Measurements from ENCODE around the gene RGMB. TPM values are rescaled to one million over a fixed set of nuclear protein-coding genes. Genes with fewer than 3 reads are reported as not detected.

The RGMB gene
- total and polyA plus RNA-seq, 2 of the 13 experiments (the other 11 are each of a cell fraction or from before 2014, with no cell fraction given), result 3.0 to 3.8 TPM

DNA sequence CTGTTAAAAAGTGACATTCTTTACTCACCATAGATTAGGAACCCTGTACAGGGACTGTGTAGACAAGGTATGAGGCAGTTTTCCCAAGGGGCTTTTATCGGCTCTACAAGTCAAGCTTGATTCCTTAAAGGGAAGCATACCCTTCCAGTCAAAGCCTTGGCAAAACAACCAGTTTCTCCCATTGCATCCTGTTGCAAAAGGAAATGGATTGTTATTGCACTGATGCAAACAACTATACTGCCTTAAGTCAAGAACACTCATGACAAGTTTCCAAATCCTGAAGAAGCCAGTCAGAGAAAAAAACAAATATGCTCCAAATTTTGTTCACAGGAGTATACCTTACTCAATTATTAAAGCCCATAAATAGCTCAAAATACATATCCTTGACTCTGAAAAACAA, 67.5 kb downstream of the RGMB start (continued):
- TF ChIP-seq ZNF614 (CRISPR knock-in tag; IDR thresholded peaks at IDR 0.05; ENCODE audit: borderline replicate concordance), result no peak
- TF ChIP-seq ZNF543 (CRISPR knock-in tag; IDR thresholded peaks at IDR 0.05), result no peak
- TF ChIP-seq RAD51 (IDR thresholded peaks at IDR 0.05; ENCODE audit: borderline replicate concordance), result no peak

DNA sequence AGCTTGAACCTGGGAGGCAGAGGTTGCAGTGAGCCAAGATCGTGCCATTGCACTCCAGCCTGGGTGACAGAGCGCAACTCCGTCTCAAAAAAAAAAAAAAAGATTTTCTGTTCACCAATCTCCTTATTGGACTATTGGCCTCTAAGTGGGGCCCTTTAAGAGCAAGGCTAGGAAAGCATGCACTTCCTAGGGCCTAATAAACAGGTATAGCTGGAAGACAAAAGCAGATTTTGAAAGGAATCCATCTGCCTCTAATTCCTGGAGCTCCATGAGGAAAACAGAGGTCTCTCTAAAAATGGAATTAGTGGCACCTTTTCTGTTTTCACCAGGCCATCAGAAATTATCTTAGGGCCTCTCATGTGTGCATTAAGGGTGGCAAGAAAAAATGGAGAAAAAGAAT, 70.0 kb downstream of the RGMB start:
- no peak overlapping the region for H2AFZ ChIP-seq (ENCODE audit: low read length)
- TF ChIP-seq ZNF589 (CRISPR knock-in tag; conservative IDR thresholded peaks at IDR 0.05), result no peak
- H3K4me3 ChIP-seq (replicated peaks in 1 of 3; ENCODE audit: insufficient read depth in 1 of 3, low read depth in 2 of 3, low read length in 3 of 3), result no peak overlapping the region
- DNase-seq (ENCODE audit: low spot score) (no peak), FAIRE-seq (no peak), ATAC-seq (no peak)
- H4K20me1 ChIP-seq (ENCODE audit: insufficient read depth, low read length), result no peaks in the 10 kb centered on the region
- intact Hi-C loops (cut with micrococcal nuclease; ENCODE audit: unreplicated experiment), result no loop called here
- H3K9ac ChIP-seq (ENCODE audit: insufficient read depth, low read depth, low read length), result no peak overlapping the region
- H3K27me3 ChIP-seq (ENCODE audit: control insufficient read depth in 1 of 2, insufficient read depth in 2 of 2, low read length in 2 of 2), result no peaks in the 10 kb centered on the region; a peak in 1 of 5 replicates
- ChIA-PET POLR2A (no interaction called here), CTCF (ENCODE audit: low intra/inter-chr PET ratio, low total read pairs) (no interaction called here)
- WGBS (ENCODE audit: low lambda C conversion rate), result 64% methylated on average over 3 of the region's 3 CpGs
- in situ Hi-C loops (cut with HindIII; ENCODE audit: extremely low pct_ligation_motif_present, low pct_unique_long_range_greater_than_20kb), result loop anchor here (25.0 kb wide), 1 partner anchor 1306 kb away; no protein-coding TSS in a partner anchor
- H3K27ac ChIP-seq (ENCODE audit: extremely low read length, insufficient read depth, low read length), result no peak overlapping the region
- no peak overlapping the region for H3K4me2 ChIP-seq (ENCODE audit: low read depth, low read length)
- H3K36me3 ChIP-seq (replicated peaks in 1 of 2; ENCODE audit: control insufficient read depth in 1 of 2, insufficient read depth in 2 of 2, low read length in 2 of 2), result no peaks in the 10 kb centered on the region
- BruUV-seq (replicated peaks), result no TSS peak
- no peaks in the 10 kb centered on the region for H3K79me2 ChIP-seq (ENCODE audit: insufficient read depth, low read length)
- peaks cover 13% of the 10 kb centered on the region for H3K4me1 ChIP-seq (ENCODE audit: insufficient read depth, low read length)
- H3K9me3 ChIP-seq (ENCODE audit: low read length), result peaks cover 28% of the 10 kb centered on the region

DNA sequence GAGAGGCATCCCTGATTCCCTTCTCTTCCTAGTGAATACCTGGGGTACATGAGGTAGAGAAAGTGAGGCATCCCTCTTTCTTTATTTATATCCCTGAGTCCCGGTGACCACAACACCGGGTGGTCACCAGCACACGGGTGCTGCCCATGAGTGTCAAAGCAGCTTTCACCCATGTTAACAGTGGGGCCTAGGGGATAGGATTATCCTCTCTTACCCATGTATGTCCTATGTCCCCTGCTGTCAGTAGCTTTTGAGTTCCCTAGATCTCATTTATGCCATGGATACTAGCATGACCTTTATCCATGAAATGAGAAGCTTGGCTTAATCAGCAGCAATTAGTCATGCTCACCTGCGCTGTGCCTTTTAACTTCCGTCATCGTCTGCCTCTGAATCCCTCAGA, 71.4 kb downstream of the RGMB start:
- DNase-seq (ENCODE audit: low spot score) (no peak), FAIRE-seq (no peak), ATAC-seq (no peak)
- Histone ChIP-seq H3K27me3 (ENCODE audit: control insufficient read depth in 1 of 2, insufficient read depth in 2 of 2, low read length in 2 of 2) (no peaks in the 10 kb centered on the region; a peak in 1 of 5 replicates), H3K36me3 (replicated peaks in 1 of 2; ENCODE audit: control insufficient read depth in 1 of 2, insufficient read depth in 2 of 2, low read length in 2 of 2) (no peaks in the 10 kb centered on the region), H3K9ac (ENCODE audit: insufficient read depth, low read depth, low read length) (no peak overlapping the region), H2AFZ (ENCODE audit: low read length) (no peak overlapping the region), H3K9me3 (ENCODE audit: low read length) (peaks cover 28% of the 10 kb centered on the region), H3K79me2 (ENCODE audit: insufficient read depth, low read length) (no peaks in the 10 kb centered on the region), H3K4me2 (ENCODE audit: low read depth, low read length) (no peak overlapping the region), H3K4me1 (ENCODE audit: insufficient read depth, low read length) (peaks cover 13% of the 10 kb centered on the region), H3K4me3 (replicated peaks in 1 of 3; ENCODE audit: insufficient read depth in 1 of 3, low read depth in 2 of 3, low read length in 3 of 3) (no peak overlapping the region), H3K27ac (ENCODE audit: extremely low read length, insufficient read depth, low read length) (no peak overlapping the region), H4K20me1 (ENCODE audit: insufficient read depth, low read length) (no peaks in the 10 kb centered on the region)
- in situ Hi-C loops (cut with HindIII; ENCODE audit: extremely low pct_ligation_motif_present, low pct_unique_long_range_greater_than_20kb) (loop anchor here (25.0 kb wide), 1 partner anchor 1308 kb away; no protein-coding TSS in a partner anchor), intact Hi-C loops (cut with micrococcal nuclease; ENCODE audit: unreplicated experiment) (no loop called here)
- WGBS (ENCODE audit: low lambda C conversion rate), result 62% methylated on average over 6 of the region's 6 CpGs
- ChIA-PET POLR2A (no interaction called here), CTCF (ENCODE audit: low intra/inter-chr PET ratio, low total read pairs) (no interaction called here)
- TF ChIP-seq, protein P1, sequence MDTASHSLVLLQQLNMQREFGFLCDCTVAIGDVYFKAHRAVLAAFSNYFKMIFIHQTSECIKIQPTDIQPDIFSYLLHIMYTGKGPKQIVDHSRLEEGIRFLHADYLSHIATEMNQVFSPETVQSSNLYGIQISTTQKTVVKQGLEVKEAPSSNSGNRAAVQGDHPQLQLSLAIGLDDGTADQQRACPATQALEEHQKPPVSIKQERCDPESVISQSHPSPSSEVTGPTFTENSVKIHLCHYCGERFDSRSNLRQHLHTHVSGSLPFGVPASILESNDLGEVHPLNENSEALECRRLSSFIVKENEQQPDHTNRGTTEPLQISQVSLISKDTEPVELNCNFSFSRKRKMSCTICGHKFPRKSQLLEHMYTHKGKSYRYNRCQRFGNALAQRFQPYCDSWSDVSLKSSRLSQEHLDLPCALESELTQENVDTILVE (CRISPR knock-in tag; IDR thresholded peaks at IDR 0.05), result no peak
- TF ChIP-seq ZMAT3 (CRISPR knock-in tag; conservative IDR thresholded peaks at IDR 0.05) (no peak), ZNF616 (CRISPR knock-in tag; IDR thresholded peaks at IDR 0.05; ENCODE audit: low read depth) (peak; percentile 98)
- no TSS peak for BruUV-seq (replicated peaks)

All from HepG2 (cell line).